ENCODE measurements around the gene TRAT1.
"Not testable (repeated sequence)": the region's sequence is repeated elsewhere in the genome, so short reads cannot be mapped to it uniquely, and the experiment has no call there.

Gene TRAT1, protein sequence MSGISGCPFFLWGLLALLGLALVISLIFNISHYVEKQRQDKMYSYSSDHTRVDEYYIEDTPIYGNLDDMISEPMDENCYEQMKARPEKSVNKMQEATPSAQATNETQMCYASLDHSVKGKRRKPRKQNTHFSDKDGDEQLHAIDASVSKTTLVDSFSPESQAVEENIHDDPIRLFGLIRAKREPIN

DNA sequence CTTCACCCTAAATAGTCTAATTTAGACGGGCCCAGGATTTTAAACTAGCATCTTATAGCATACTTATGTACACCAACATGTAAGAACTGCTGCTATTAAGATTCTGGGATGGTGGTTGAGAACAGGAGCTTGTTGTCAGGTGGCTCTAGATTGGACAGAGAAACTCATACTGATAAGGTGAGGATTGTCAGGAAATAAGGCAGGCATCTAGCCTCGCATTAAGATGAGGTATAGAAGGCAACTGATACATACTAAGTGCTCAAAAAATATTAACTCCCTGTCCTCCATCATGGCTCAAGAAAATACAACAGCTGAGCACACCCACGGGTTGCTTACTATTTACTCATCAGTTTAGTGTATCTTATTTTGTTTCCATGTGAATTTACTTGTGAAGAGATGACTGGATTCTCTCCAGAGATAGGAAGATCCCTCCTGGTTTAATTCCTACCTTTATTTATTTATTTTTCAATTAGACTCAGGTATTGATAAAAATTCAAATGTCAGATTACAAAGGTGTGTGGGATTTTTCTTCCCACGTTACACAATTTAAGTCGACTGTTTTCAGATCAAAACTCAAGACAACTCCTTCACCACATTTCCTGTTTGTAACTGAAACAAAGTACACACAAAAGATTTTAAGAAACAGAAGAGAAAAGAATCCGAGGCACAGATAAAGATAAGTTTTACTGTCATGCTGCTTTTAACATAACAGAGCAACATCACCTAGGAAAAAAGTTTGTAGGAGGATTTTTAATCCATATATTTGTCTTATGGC lies at the start of gene TRAT1:
Gene TRAT1 (plus strand): TSS at position 664 of the 775 bp plus-strand sequence. CDS start 142 bp downstream, outside the sequence.
- DNase-seq, result no peak

DNA sequence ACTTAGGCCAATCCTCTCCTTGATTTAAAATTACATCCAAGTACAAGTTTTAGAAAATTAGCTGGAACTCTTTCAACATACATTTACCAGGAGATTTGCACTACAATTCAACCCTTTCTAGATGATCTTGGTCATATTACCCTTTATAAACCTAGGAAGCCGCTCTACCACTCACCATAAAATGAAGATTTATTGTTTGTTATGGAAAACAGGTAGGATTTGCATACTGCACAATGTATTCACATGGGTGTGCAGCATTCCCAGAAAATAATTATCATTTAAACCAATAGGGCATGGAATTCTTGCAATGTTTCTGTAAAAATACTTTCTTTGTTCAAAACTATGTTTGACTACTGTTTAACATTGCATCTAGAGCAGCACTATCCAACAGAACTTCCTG lies 46.9 kb upstream of the TRAT1 start:
- no peak for DNase-seq

DNA sequence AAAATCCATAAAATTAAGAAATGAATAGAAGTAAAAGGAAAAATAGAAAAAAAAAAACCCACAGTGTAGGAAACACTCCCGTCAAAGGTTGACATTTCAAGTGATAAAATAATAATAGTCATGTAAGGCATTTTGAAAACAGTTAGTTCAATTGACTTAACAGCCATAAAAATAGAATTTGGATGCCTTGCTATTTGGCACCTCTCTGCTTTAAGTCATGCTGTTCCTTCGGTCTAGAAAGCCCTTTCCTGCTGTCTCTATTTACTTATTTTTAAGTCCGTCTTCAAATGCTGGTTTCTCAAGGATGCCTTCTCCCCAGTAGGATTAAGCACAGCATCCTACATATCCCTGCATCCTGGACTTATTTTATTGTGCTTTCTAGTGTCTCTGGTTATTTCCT lies 43.1 kb upstream of the TRAT1 start:
- no peak for DNase-seq

DNA sequence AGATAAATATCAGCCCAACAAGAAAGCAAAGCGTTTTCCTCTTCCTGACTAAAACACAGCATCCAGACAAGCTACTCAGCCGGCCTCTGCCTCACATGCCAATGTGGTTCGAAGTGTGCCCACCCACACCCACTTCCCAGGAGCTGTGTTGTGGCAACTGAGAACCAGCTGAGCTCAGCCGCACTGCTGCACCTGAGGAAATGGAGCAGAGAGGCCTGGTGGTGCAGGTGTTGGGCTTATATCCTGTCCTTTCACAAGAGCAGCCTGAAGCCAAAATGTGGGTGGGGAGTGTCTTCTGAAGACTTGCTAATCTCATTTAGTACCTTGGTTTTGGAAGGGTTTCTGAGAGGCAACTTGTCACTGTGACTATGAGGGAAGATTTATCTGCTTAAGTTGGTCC lies 42.4 kb upstream of the TRAT1 start:
- DNase-seq, result no peak

DNA sequence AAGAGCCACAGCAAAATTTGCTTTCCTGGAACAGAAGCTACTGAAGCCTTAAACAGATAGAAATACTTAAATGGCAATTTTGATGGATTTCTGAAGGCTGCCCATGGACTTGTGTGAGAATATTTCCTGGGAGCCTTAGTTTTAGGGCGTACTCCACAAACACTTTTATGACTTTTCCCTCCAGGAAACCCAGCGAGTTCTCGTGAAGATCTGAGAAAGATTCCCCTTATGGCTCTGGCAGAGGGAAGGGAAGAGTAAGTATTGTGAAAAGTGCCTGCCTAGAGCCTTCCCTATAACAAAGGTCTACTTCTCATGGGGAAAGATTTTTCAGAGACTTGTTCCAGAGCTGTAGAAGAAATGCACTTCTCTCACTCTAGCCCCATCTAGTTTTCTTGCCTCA lies 31.1 kb upstream of the TRAT1 start:
- no peak for DNase-seq

DNA sequence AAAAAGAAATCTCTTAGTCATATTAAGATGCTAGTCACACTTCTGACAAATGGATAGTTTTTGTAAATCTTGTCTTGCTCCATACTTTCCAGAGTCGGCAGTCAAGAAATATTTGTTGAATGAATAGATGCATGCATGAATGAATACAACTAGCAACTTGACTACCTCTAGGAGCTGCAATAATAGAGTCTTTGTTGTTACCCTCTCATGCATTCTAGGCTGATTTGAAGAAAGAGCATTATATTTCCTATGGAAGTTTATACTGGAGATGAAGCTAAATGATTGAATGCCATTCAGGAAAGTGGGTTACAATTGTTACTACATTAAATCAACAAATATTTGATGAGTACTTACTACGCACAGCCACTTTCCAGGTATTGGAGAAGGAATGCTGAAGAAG lies 18.1 kb upstream of the TRAT1 start:
- DNase-seq, result no peak

DNA sequence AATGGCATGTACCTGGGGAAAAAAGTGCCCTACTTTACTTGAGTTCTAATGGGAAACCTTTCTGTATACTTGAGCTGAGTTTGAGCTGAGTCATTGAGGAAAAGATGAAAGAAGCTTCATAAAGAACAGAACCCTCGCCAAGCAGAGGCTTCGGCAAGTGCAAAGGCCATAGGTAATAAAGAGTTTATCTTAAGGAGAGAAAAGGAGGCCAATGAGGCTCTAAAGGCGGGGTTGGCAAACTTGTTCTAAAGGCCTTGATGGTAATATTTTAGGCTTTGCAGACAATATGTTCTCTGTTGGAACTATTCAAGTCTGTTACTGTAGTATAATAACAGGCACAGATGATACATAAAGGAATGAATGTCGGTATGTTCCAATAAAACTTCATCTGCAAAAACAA lies 17.6 kb upstream of the TRAT1 start:
- no peak for DNase-seq

DNA sequence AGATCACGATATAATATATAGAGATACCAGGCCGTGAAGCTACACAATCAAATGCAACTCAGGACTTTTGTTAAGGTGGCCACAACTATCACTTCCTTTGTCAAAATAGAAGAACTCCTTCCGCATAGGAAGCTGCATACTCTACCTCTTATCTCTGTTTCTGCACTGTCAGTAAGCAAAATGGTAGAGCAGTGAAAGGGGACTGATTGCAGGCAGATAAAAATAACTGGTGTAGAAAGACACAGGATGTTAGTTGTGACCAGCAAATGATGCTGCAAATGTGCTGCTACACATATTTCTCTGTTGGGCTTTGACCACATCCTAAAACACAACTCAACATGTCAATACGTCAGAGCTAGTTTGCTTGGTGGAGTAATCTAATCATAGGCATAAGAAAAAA lies 16.3 kb upstream of the TRAT1 start:
- DNase-seq, result no peak

DNA sequence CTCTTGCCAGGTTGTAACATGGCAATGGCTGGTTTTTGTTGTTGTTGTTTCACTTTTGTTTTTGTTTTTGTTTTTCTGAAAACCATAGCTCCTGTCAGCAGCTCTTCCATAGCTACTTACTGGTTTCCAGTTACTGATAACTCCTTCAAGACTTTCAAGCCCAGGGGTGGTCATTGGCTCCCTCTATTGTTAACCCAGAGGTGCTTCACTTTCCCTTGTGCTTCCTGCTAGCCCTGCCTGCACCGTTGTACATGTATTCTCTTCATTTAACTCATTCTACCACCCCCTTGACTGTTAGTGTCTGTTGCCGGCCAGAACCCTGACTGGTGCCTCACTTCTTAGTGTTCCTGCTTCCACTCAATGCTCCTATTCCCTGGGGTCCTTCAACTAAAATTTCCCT lies 4.2 kb upstream of the TRAT1 start:
- DNase-seq, result no peak

DNA sequence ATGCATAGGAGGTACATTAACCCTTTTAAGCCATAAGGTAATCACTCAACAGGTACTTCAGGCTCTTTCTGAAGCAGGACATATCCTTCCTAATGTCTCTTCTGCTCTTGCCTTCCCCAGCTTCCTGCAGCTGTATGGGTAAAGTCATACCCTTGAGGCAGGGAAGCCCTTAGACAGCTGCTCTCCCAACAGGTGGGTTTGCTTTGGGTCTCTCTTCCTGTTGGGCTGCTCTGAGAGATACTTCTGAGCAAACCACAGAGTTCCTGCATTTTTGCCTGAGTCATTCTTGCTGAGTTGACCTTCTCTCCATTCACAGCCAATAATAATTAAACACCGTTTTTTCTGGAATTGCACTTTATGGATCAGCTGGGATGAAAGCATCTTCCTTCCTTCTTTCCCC lies 2.0 kb upstream of the TRAT1 start:
- no peak for DNase-seq

DNA sequence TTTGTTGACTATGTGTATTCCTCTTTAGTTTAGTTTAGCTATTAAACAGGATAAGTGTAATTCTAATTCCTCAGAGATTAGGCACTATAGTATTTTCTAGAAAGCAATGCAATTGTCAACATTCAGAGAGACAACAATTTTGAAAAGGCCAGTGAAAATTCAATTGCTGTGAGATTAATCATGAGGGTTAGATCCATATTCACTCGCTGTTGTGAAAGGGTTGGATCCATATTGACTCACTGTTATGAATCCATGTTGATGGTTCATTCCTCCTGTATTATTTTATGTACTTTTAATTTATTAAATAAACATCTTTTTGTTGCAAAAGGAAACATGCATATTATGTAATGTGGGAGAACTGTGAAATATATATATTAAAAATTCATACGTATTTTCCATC lies 641 bp downstream of the TRAT1 start:
- no peak for DNase-seq

DNA sequence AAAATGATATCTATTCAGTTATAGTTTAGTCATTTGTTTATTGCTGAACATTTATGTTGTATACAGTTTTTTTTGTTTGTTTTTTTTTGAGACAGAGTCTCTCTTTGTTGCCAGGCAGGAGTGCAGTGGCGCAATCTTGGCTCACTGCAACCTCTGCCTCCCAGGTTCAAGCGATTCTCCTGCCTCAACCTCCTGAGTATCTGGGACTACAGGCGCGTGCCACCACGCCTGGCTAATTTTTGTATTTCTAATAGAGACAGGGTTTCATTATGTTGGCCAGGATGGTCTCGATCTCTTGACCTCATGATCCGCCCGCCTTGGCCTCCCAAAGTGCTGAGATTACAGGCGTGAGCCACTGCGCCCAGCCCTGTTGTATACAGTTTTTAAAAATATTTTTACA lies 1.2 kb downstream of the TRAT1 start:
- not testable (repeated sequence) for DNase-seq

DNA sequence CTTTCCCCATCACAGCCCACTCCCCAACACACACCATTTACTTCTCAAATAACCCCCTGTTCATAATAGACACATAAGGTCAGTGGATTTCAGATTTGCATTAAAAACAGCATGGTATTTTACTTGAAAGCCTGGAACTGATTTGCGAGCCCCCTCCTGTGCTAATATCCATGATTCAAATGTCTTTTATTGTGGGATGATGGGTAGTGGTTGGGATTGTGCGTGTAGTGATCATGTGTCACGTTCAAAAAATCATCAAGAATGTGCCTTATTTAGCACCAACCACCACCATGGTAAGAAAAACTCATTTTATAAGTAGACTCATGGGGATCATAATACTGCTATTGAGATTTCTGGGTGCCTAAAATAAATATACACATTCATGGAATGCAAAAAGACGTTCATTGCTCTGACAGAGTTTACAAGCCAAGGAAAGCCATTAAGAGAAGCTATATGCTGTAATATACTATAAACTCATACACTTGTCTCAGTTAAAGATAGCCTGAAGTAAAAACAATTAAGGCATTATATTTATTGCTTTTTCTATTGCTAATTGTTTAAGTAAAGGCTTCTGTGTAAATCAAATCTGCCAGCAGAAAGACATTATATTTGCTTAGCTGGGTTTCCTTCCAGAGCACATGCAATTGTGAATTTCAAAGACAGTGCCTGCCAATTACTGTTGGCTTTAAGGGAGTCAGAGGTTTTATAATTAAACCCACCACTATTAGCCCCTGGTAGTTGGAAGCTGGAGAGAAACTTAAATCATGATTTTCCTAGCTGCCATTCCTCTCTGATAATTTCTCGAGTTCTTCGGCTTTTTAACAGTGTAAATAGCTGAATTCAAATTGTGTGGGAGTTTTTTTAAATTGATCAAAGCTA lies 4.0 kb downstream of the TRAT1 start:
- no peak for DNase-seq

DNA sequence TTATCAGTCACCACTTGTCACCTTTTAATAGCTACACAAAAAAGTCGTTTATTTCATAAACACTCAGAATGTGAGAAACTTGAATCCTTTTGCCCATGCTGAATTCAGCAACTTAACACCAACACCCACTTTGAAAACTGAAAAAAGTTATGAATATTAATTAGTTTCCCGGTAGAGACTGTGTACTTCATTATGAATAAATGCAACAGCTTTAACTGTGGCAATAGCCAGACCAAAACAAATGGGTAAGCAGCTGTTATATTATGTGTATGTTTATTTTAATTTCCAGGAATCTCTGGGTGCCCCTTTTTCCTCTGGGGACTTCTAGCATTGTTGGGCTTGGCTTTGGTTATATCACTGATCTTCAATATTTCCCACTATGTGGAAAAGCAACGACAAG lies 7.8 kb downstream of the TRAT1 start:
- DNase-seq, result no peak

DNA sequence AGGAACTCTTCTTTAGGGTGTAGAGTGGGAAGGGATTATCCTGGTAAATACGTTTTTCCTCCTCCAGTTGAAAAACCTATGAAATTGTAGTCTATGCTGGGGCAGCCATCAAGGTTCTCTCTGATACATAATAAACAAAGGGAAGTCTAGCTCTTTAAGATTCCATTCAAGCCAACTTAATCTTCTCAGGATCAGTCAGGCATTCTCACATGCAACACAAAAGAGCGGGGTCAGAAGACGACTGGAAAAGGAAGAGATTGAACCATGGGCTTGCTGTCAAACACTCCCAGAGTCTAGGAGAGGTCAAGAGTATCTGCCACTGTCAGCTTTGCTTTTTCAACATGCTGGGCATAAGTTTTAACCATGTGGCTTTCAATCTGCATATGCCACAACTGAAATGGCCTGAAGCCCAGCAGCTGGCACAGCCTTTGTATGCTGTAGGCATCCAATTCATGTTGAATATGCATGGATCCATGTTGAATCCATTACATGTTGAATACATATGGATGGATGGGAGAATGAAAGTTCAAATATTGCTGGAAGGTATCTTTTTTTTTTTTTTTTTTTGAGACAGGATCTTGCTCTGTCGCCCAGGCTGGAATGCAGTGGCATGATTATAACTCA lies 8.5 kb downstream of the TRAT1 start:
- no peak for DNase-seq

DNA sequence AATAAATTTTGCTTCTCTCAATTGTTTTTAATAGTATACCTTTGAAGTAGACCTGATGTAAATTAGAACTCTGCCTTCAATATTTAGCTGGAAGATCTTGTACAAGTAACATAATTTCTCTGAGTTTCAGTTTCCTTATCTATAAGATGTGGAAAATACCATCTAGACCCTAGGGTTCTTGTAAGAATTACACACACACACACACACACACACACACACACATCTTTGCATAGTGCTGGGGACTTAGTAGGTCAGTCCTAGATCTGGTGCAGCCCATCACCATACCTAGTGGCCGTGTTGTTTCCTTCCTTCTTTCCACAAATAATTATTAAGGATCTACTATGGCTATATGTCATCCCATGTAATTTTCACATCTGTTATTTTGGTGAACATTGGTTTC lies 11.0 kb downstream of the TRAT1 start:
- no peak for DNase-seq

DNA sequence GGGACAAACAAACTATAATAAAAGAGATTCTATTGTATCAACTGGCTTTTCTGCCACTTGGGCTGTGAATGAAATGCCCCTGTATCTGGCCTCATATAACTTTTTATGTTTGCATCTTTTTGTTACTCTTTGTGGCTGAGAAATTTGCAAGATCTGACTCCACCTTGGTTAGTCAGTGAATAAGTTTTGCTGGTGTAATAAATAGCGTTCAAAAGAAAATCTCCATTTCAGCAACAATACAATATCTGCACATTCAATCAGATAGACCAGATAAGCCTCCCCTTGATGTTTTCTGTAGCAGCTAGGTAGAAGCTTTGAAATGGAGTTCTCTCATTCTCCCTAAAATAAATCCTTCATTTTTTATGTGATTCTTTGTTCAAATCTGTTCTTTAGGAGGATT lies 12.0 kb downstream of the TRAT1 start:
- no peak for DNase-seq

DNA sequence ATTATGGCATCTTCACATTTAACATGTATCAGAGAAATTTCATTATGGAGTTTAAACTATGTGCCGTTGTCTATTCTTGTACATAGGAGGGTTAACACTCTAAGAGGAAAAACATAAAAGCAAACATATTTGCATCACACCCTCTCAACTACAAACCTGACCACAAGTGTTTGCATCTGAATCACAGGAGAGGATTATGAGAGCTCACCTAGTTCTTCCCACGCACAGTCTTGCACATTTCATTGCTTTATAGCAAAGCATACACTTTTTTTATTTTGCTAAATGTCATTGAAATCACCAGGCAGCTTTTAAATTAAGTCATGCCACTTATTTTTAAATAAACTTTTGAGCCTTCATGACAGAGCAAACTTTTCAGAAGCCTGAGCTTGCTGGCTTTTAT lies 12.5 kb downstream of the TRAT1 start:
- no peak for DNase-seq

DNA sequence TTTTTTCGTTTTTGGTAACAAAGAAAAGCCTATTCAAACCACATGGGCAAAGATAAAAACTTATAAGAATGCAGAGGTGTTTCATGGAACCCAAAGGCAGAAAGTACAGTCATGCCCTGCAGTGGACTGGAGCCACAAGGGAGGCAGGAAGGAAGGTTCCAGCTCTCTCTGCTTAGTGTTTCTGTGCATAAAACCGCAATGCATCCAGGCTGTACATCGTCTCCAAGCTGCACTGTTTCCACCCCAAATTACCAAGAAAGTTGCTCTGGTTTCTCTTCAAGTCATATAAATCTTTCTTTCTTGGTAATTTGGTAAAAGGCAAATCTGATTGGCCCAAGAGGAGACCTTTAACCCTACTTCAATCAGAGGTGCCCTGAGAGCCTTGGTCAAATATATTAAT lies 15.8 kb downstream of the TRAT1 start:
- no peak for DNase-seq

DNA sequence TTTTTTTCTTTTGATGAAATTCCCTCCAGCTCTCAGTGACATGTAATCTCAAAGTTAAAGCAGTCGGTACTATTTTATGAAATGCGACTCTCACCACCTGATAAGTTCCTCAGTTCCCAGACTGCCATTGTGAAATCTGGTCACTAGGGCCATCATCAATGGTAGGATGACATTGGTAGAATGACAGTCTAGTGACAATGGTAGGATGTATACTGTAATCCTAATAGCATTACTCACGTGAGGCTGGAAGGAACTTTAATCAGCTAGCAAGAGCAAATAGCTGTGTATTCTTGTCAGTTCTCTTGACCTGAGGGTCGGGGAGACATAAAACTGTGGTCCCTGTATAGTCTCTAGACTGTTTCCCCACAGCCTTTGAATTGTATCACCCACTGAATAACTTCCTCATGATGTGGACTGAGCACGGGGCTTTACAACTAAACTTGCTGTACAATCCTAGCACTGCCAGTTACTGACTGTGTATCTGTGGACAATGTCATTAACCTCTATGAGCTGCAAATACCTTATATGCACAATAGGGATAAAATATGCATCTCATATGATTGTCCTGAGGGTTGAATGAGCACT lies 23.2 kb downstream of the TRAT1 start:
- no peak for DNase-seq

DNA sequence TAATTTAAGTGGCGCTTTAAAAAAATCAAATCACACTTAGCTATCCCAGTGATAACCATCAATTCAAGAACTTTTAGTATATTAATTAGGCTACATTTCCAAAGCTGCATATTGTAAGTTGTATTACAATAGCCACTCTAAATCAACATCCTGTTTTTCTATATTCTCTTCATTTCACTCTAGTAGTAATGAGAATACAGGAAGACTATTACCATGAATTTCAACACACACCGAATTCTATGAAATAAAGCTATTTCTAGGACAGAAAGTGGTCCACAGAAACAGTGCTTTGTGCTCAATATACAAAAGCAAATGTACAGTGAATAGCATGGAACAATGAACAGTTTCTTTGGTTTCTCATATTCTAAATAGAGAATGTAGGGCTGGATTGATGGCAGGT lies 24.6 kb downstream of the TRAT1 start:
- no peak for DNase-seq

DNA sequence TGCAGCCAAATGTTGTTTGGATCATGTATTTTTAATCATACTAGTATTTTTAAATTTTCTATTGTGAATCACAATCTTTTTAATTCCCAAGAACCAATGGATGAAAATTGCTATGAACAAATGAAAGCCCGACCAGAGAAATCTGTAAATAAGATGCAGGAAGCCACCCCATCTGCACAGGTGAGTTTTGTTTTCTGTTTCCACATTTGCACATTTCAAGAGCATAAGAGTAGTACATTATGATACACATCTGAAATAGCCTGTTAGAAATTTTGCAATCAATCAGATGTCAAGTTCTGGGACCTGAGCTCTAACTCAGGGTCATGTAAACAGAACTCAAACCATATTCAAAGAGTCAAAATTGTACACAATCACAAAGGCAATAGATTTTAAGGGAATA lies 26.5 kb downstream of the TRAT1 start:
- DNase-seq, result no peak

DNA sequence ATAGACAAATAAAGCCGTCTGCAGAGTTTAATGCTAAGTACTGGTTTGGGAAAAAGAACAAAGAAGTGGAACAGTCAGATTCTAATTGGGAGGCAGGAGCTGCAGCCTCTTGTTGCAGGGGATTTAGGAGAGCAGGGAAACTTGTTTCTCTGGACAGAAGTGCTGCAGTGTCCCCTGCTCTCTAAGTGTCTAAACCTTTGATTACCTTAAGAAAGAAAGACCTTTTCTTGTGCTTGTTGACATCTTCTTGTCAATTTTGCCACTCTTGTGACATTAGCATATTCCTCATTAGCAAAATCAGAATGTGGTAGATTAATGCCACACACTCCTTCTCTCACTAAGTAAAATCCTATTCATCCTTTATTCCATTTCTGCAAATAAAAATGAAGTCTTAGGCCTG lies 38.8 kb downstream of the TRAT1 start:
- DNase-seq, result no peak
